Activated CD4-positive, alpha-beta memory T cell treated with anti-CD3 and anti-CD28 coated beads for 36 hours (primary cell): ENCODE results near the gene RAB30. TPM values are rescaled to one million over a fixed set of nuclear protein-coding genes. Genes with fewer than 3 reads are reported as not detected.
A peak's percentile ranks its signal among the peaks of the same experiment; 100 is the strongest.

Source experiments
- CTCF ChIA-PET: fragments of 350-600 bp; sonication (Branson Sonifier 250); formaldehyde crosslinking; loops from one replicate; lab custom pipeline; 2021; ENCODE audit warnings: antibody characterized with exemption, inconsistent platforms; lab: Charles Lee
- POLR2A ChIA-PET: fragments of 350-600 bp; sonication (Branson Sonifier 250); formaldehyde crosslinking; loops from one replicate; lab custom pipeline; 2021; ENCODE audit warnings: antibody characterized with exemption; lab: Charles Lee
- DNase-seq: peaks from one replicate; pipeline ENCODE4 v3.0.0-alpha.2; 2020
- H3K27ac Mint-ChIP-seq: one replicate; pipeline ENCODE4 v1.8.0; 2021; ENCODE audit warnings: mixed read lengths
- H3K27me3 Mint-ChIP-seq: one replicate; pipeline ENCODE4 v1.8.0; 2021; ENCODE audit warnings: mixed read lengths
- H3K36me3 Mint-ChIP-seq: one replicate; pipeline ENCODE4 v1.8.0; 2021; ENCODE audit warnings: mixed read lengths
- H3K4me1 Mint-ChIP-seq: one replicate; pipeline ENCODE4 v1.8.0; 2021; ENCODE audit warnings: low read depth, mixed read lengths
- H3K4me3 Mint-ChIP-seq: one replicate; pipeline ENCODE4 v1.8.0; 2021; ENCODE audit warnings: mild to moderate bottlenecking, mixed read lengths
- H3K9me3 Mint-ChIP-seq: one replicate; pipeline ENCODE4 v1.8.0; 2021; ENCODE audit warnings: mixed read lengths
- intact Hi-C: fragments of 100-400 bp; cut with micrococcal nuclease; formaldehyde crosslinking; loops from one replicate; pipeline ENCODE4 v1.15.1; 2023
- total RNA-seq, 2 experiments: library from RNA; stranded (reverse); gene quantifications; one replicate each; pipeline ENCODE4 v1.2.3, GENCODE V29; 2021

The RAB30 gene
- total RNA-seq, 2 experiments from 2014 or later = 11.5 to 12.9 TPM

GRCh38 chr11:83051760-83052671, 19.7 kb downstream of the RAB30 start:
- peak overlapping the region; percentile 0 for H3K27ac Mint-ChIP-seq
- H3K9me3 Mint-ChIP-seq = peaks cover 10% of the 10 kb centered on the region
- H3K4me3 Mint-ChIP-seq = no peak overlapping the region
- peaks cover 21% of the 10 kb centered on the region for H3K36me3 Mint-ChIP-seq
- DNase-seq = no peak
- intact Hi-C loops = loop anchor here (1.0 kb wide), 1 partner anchor 33 kb away; no protein-coding TSS in a partner anchor
- POLR2A ChIA-PET = interaction anchor here (0.6 to 0.7 kb wide), 2 partner anchors 20 to 68 kb away, joined by 3 to 4 read pairs; no protein-coding TSS in a partner anchor
- peaks cover 51% of the 10 kb centered on the region for H3K4me1 Mint-ChIP-seq
- no peaks in the 10 kb centered on the region for H3K27me3 Mint-ChIP-seq
- CTCF ChIA-PET = interaction anchor here (1.1 to 2.1 kb wide), 3 partner anchors 57 to 145 kb away, joined by 3 to 5 read pairs (median 4); no protein-coding TSS in a partner anchor

GRCh38 chr11:83047515-83048225, 24.0 kb downstream of the RAB30 start:
- peaks cover 14% of the 10 kb centered on the region for H3K36me3 Mint-ChIP-seq
- DNase-seq = no peak
- ChIA-PET CTCF (no interaction called here), POLR2A (no interaction called here)
- H3K4me1 Mint-ChIP-seq = peaks cover 29% of the 10 kb centered on the region
- intact Hi-C loops = no loop called here
- no peaks in the 10 kb centered on the region for H3K27me3 Mint-ChIP-seq
- peaks cover 10% of the 10 kb centered on the region for H3K9me3 Mint-ChIP-seq
- H3K4me3 Mint-ChIP-seq = no peak overlapping the region
- H3K27ac Mint-ChIP-seq = no peak overlapping the region

DNA sequence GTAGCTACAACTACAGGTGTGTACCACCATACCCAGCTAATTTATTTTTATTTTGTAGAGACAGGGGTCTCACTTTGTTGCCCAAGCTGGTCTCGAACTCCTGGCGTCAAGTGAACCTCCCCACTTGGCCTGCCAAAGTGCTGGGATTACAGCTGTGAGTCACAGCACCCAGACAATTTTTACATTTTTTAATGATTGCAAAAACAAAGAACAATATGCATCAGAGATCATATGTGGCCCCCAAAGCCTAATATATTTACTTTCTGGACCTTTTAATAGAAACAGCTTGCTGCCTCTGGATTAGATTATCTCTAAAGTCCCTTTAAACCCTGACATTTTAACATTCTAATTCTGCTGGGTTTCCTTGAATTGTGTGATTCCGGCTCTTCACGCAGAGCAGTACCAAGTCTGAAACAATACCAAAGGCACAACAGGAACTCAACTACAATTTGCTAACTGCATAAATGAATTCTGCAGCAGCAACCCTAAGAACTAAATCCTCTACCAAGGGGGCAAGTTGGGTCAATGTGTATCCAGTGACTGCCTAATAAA, 25.0 kb downstream of the RAB30 start:
- Mint-ChIP-seq H3K4me1 (peaks cover 21% of the 10 kb centered on the region), H3K27ac (no peak overlapping the region), H3K36me3 (peaks cover 7% of the 10 kb centered on the region), H3K27me3 (no peaks in the 10 kb centered on the region), H3K9me3 (peaks cover 10% of the 10 kb centered on the region), H3K4me3 (no peak overlapping the region)
- intact Hi-C loops = no loop called here
- ChIA-PET CTCF (no interaction called here), POLR2A (no interaction called here)
- DNase-seq = no peak

- Mint-ChIP-seq H3K4me3 (no peak overlapping the region), H3K4me1 (peaks cover 15% of the 10 kb centered on the region), H3K36me3 (peaks cover 2% of the 10 kb centered on the region), H3K27me3 (no peaks in the 10 kb centered on the region), H3K9me3 (no peaks in the 10 kb centered on the region), H3K27ac (no peak overlapping the region)
- no peak for DNase-seq
- CTCF ChIA-PET = no interaction called here
- POLR2A ChIA-PET = no interaction called here
- intact Hi-C loops = no loop called here
These were observed 26.6 kb downstream of the RAB30 start for GRCh38 chr11:83044958-83045712.

DNA sequence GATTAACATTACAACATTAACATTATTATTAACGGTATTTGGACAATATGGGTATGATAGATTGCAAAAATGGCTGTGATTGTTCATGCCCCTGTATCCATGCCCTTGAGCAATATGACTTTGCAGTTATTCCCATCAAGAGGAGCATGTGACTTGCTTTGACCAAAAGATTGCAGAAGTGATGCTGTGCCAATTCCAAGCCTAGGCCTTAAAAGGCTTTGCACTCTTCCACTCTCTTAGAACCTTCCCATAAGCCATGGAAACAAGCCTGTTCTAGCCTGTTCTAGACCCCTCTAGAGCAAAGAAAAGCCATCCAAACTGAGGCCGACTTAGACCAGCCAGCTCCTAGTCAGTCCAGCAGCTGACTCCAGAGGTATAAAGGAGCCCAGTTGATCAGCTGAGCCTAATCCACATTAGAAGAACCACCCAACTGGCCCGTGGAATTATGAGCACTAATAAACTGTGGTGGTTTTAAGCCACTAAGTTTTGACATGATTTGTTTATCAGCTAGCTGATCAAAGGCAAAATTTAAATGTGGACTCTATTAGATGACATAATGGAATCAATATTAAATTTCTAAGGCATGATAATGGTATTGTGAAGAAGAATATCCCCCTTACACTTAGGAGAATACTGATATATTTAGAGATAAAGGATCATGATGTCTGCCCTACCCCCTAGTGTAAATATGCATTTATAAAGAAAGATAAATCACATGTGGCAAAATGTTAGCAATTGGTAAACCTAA, 28.6 kb downstream of the RAB30 start:
- CTCF ChIA-PET = no interaction called here
- H3K4me1 Mint-ChIP-seq = peaks cover 21% of the 10 kb centered on the region
- POLR2A ChIA-PET = no interaction called here
- intact Hi-C loops = no loop called here
- peaks cover 2% of the 10 kb centered on the region for H3K36me3 Mint-ChIP-seq
- DNase-seq = no peak
- H3K27ac Mint-ChIP-seq = no peak overlapping the region
- H3K9me3 Mint-ChIP-seq = no peaks in the 10 kb centered on the region
- no peaks in the 10 kb centered on the region for H3K27me3 Mint-ChIP-seq
- H3K4me3 Mint-ChIP-seq = no peak overlapping the region

DNA sequence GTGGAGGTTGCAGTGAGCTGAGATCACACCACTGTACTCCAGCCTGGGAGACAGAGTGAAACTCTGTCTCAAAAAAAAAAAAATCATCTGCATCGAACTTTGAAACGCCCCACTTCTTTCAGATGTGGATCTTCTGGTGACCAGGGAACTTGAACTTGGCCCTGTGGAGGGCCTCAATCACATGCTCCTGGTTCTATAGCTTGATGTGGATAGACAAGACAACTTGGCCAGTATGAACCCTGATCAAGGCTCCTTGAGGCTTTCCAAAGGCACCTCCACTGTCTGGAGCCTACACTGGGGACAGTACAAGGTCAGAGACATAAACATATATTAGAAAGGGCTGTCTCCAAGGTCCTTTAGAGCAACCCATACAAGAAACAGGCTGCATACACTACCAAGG, 30.6 kb downstream of the RAB30 start:
- Mint-ChIP-seq H3K36me3 (peaks cover 2% of the 10 kb centered on the region), H3K27ac (no peak overlapping the region), H3K9me3 (no peaks in the 10 kb centered on the region), H3K4me1 (peaks cover 26% of the 10 kb centered on the region), H3K27me3 (no peaks in the 10 kb centered on the region), H3K4me3 (no peak overlapping the region)
- ChIA-PET CTCF (no interaction called here), POLR2A (interaction anchor here (0.7 kb wide), 1 partner anchor 131 kb away, joined by 6 read pairs; no protein-coding TSS in a partner anchor)
- DNase-seq = no peak
- intact Hi-C loops = no loop called here

GRCh38 chr11:83039566-83039965, 32.1 kb downstream of the RAB30 start:
- intact Hi-C loops = no loop called here
- Mint-ChIP-seq H3K27ac (no peak overlapping the region), H3K4me3 (no peak overlapping the region), H3K9me3 (no peaks in the 10 kb centered on the region), H3K4me1 (peaks cover 28% of the 10 kb centered on the region), H3K36me3 (peaks cover 2% of the 10 kb centered on the region), H3K27me3 (no peaks in the 10 kb centered on the region)
- DNase-seq = no peak
- CTCF ChIA-PET = no interaction called here
- POLR2A ChIA-PET = no interaction called here

DNA sequence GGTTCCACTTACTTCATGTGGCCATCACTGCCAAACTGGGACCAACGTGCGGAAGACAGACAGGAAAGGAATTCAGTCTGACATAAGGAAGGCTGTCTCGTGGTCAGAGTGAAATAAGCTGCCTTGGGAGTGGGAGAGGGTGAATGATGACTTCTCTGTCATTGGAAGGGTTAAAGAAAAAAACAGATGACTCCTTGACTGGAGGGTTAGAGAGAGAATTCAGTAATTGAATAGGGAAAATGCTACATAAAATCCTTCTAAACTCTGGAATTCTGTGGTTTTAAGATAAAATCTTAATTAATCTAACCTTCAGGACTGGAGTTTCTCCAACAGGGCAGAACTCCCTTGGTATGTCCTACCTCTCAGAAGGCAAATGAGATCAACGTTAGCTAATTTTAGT, 33.8 kb downstream of the RAB30 start:
- CTCF ChIA-PET = interaction anchor here (0.6 kb wide), 1 partner anchor 111 kb away, joined by 4 read pairs; no protein-coding TSS in a partner anchor
- no peaks in the 10 kb centered on the region for H3K27me3 Mint-ChIP-seq
- intact Hi-C loops = no loop called here
- H3K4me1 Mint-ChIP-seq = peaks cover 32% of the 10 kb centered on the region
- DNase-seq = no peak
- no peaks in the 10 kb centered on the region for H3K9me3 Mint-ChIP-seq
- no peak overlapping the region for H3K27ac Mint-ChIP-seq
- peaks cover 2% of the 10 kb centered on the region for H3K36me3 Mint-ChIP-seq
- H3K4me3 Mint-ChIP-seq = no peak overlapping the region
- POLR2A ChIA-PET = no interaction called here

GRCh38 chr11:83036701-83037100, 35.0 kb downstream of the RAB30 start:
- POLR2A ChIA-PET = no interaction called here

DNA sequence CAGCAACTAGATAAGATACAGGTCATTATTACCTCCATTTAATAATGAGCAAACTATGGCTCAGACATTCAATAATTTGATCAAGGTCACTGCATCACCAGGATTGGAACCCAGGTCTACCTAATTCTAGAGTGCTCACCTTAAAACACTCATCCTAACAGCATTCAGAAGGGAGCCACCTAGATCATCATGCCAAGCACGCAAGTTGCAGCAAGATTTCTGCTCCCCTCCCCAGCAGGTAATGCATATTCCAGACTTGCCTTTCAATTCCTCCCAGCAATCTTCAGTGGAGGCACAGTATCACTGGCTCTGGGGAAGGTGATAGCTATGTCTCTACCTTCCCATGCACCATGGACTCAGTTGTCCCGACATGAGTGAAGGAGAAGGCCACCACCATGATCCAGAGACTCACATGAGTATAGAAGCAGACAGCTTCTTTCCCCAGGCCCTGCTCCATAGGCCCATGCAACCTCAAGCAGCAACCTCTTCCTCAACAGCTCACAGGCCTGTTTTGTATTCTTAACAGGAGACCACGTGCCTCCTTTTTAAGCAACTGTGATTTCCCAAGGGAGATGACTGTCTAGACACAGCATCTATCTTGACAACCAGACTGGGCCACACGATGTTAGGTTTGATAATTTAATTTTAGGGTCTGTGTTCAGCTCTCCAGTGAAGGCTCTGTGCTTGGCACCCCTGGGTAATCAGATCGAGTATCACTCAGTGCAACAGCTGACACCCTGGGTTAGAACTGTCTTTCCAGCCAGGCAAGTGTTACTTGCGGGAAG, 36.4 kb downstream of the RAB30 start:
- Mint-ChIP-seq H3K9me3 (no peaks in the 10 kb centered on the region), H3K4me3 (no peak overlapping the region), H3K27ac (no peak overlapping the region), H3K27me3 (no peaks in the 10 kb centered on the region), H3K4me1 (peaks cover 32% of the 10 kb centered on the region), H3K36me3 (no peaks in the 10 kb centered on the region)
- ChIA-PET POLR2A (interaction anchor here (0.6 kb wide), 1 partner anchor 243 kb away, joined by 3 read pairs; no protein-coding TSS in a partner anchor), CTCF (no interaction called here)
- intact Hi-C loops = no loop called here
- DNase-seq = no peak

More at GRCh38 chr11:83036701-83037100, 35.0 kb downstream of the RAB30 start:
- DNase-seq = no peak
- H3K27ac Mint-ChIP-seq = no peak overlapping the region
- intact Hi-C loops = no loop called here
- H3K27me3 Mint-ChIP-seq = no peaks in the 10 kb centered on the region
- H3K9me3 Mint-ChIP-seq = no peaks in the 10 kb centered on the region
- peaks cover 2% of the 10 kb centered on the region for H3K36me3 Mint-ChIP-seq
- CTCF ChIA-PET = no interaction called here
- no peak overlapping the region for H3K4me3 Mint-ChIP-seq
- H3K4me1 Mint-ChIP-seq = peaks cover 32% of the 10 kb centered on the region
